Muscle layer of duodenum (tissue), 2 donors: ENCODE measurements around the gene GNA12.

Experiments
- H3K27ac ChIP-seq: one replicate; pipeline ENCODE4 v1.7.0; 2013; ENCODE audit warnings: mild to moderate bottlenecking, low read length
- H3K27me3 ChIP-seq: one replicate; pipeline ENCODE4 v1.7.0; 2013; ENCODE audit warnings: low read depth, mild to moderate bottlenecking, control low read depth, low read length
- H3K36me3 ChIP-seq, 2 donors: one replicate each; pipeline ENCODE4 v1.7.0; 2013; ENCODE audit warnings: low read length in 2 of 2, control low read depth in 1 of 2, mild to moderate bottlenecking in 1 of 2; ENCODE audit not compliant: insufficient read depth in 2 of 2, control insufficient read depth in 1 of 2
- H3K4me1 ChIP-seq, 2 donors: one replicate each; pipeline ENCODE4 v1.7.0; 2013; ENCODE audit warnings: low read length in 2 of 2, mild to moderate bottlenecking in 2 of 2, control low read depth in 1 of 2, moderate library complexity in 1 of 2; ENCODE audit not compliant: insufficient read depth in 2 of 2, control insufficient read depth in 1 of 2
- H3K4me3 ChIP-seq, 2 donors: one replicate each; pipeline ENCODE4 v1.7.0; 2013; ENCODE audit warnings: low read length in 2 of 2, low read depth in 1 of 2, mild to moderate bottlenecking in 1 of 2
- H3K9me3 ChIP-seq, 2 donors: one replicate each; pipeline ENCODE4 v1.7.0; 2013; ENCODE audit warnings: low read length in 2 of 2, control low read depth in 1 of 2, mild to moderate bottlenecking in 1 of 2; ENCODE audit not compliant: control insufficient read depth in 1 of 2
- donor health status: healthy.

GNA12 gene

GRCh38 chr7:2805213-2805944, 38.7 kb downstream of the GNA12 start:
- Histone ChIP-seq H3K27ac (no peak overlapping the region), H3K9me3 (no peaks in the 10 kb centered on the region), H3K4me1 (peaks cover 0 to 12% of the 10 kb centered on the region in 2 donors), H3K4me3 (no peak overlapping the region), H3K27me3 (no peaks in the 10 kb centered on the region), H3K36me3 (no peaks in the 10 kb centered on the region)

- H3K9me3 ChIP-seq = no peaks in the 10 kb centered on the region
- no peak overlapping the region for H3K4me3 ChIP-seq
- peaks cover 0 to 12% of the 10 kb centered on the region in 2 donors for H3K4me1 ChIP-seq
- H3K36me3 ChIP-seq = no peaks in the 10 kb centered on the region
- no peaks in the 10 kb centered on the region for H3K27me3 ChIP-seq
- no peak overlapping the region for H3K27ac ChIP-seq
Observed at GRCh38 chr7:2804227-2804763, 39.8 kb downstream of the GNA12 start.

GRCh38 chr7:2803755-2804154, 40.4 kb downstream of the GNA12 start:
- Histone ChIP-seq H3K4me1 (peaks cover 0 to 12% of the 10 kb centered on the region in 2 donors), H3K27ac (no peak overlapping the region), H3K4me3 (no peak overlapping the region), H3K9me3 (no peaks in the 10 kb centered on the region), H3K36me3 (no peaks in the 10 kb centered on the region), H3K27me3 (no peaks in the 10 kb centered on the region)

GRCh38 chr7:2803342-2803692, 40.8 kb downstream of the GNA12 start:
- H3K9me3 ChIP-seq = no peaks in the 10 kb centered on the region
- no peak overlapping the region for H3K27ac ChIP-seq
- H3K27me3 ChIP-seq = no peaks in the 10 kb centered on the region
- H3K36me3 ChIP-seq = no peaks in the 10 kb centered on the region
- peaks cover 0 to 12% of the 10 kb centered on the region in 2 donors for H3K4me1 ChIP-seq
- no peak overlapping the region for H3K4me3 ChIP-seq

- no peaks in the 10 kb centered on the region for H3K27me3 ChIP-seq
- H3K9me3 ChIP-seq = no peaks in the 10 kb centered on the region
- H3K36me3 ChIP-seq = no peaks in the 10 kb centered on the region
- H3K27ac ChIP-seq = no peak overlapping the region
- H3K4me3 ChIP-seq = no peak overlapping the region
- H3K4me1 ChIP-seq = peaks cover 0 to 12% of the 10 kb centered on the region in 2 donors
Observed at GRCh38 chr7:2802504-2803341, 41.4 kb downstream of the GNA12 start.

GRCh38 chr7:2802101-2802500, 42.0 kb downstream of the GNA12 start:
- Histone ChIP-seq H3K4me3 (no peak overlapping the region), H3K9me3 (no peaks in the 10 kb centered on the region), H3K4me1 (peaks cover 0 to 12% of the 10 kb centered on the region in 2 donors), H3K27ac (no peak overlapping the region), H3K36me3 (no peaks in the 10 kb centered on the region), H3K27me3 (no peaks in the 10 kb centered on the region)

GRCh38 chr7:2800931-2801688, 43.0 kb downstream of the GNA12 start:
- H3K4me1 ChIP-seq = peaks cover 0 to 12% of the 10 kb centered on the region in 2 donors
- H3K36me3 ChIP-seq = no peaks in the 10 kb centered on the region
- H3K27ac ChIP-seq = peak overlapping the region; percentile 2
- H3K4me3 ChIP-seq = no peak overlapping the region
- no peaks in the 10 kb centered on the region for H3K27me3 ChIP-seq
- no peaks in the 10 kb centered on the region for H3K9me3 ChIP-seq

GRCh38 chr7:2800220-2800930, 43.7 kb downstream of the GNA12 start:
- Histone ChIP-seq H3K4me1 (peaks cover 0 to 12% of the 10 kb centered on the region in 2 donors), H3K36me3 (no peaks in the 10 kb centered on the region), H3K27ac (no peak overlapping the region), H3K4me3 (no peak overlapping the region), H3K9me3 (no peaks in the 10 kb centered on the region), H3K27me3 (no peaks in the 10 kb centered on the region)

- Histone ChIP-seq H3K9me3 (no peaks in the 10 kb centered on the region), H3K4me1 (peaks cover 0 to 12% of the 10 kb centered on the region in 2 donors), H3K27ac (no peak overlapping the region), H3K4me3 (no peak overlapping the region), H3K27me3 (no peaks in the 10 kb centered on the region), H3K36me3 (peaks cover 3 to 7% of the 10 kb centered on the region in 2 donors)
Observed at GRCh38 chr7:2799253-2799652, 44.9 kb downstream of the GNA12 start.

- Histone ChIP-seq H3K36me3 (peaks cover 8 to 13% of the 10 kb centered on the region in 2 donors), H3K9me3 (no peaks in the 10 kb centered on the region), H3K4me1 (peaks cover 0 to 12% of the 10 kb centered on the region in 2 donors), H3K27me3 (no peaks in the 10 kb centered on the region), H3K27ac (no peak overlapping the region), H3K4me3 (no peak overlapping the region)
Observed at GRCh38 chr7:2798669-2799068, 45.4 kb downstream of the GNA12 start.
